GM19238 (cell line): ENCODE data around the gene KLHL40.

ENCODE experiments used
- DNase-seq: peaks from one replicate; pipeline ENCODE4 v3.0.0; 2011; ENCODE audit warnings: low spot score; ENCODE audit not compliant: insufficient read length

Gene KLHL40, protein sequence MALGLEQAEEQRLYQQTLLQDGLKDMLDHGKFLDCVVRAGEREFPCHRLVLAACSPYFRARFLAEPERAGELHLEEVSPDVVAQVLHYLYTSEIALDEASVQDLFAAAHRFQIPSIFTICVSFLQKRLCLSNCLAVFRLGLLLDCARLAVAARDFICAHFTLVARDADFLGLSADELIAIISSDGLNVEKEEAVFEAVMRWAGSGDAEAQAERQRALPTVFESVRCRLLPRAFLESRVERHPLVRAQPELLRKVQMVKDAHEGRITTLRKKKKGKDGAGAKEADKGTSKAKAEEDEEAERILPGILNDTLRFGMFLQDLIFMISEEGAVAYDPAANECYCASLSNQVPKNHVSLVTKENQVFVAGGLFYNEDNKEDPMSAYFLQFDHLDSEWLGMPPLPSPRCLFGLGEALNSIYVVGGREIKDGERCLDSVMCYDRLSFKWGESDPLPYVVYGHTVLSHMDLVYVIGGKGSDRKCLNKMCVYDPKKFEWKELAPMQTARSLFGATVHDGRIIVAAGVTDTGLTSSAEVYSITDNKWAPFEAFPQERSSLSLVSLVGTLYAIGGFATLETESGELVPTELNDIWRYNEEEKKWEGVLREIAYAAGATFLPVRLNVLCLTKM

DNA sequence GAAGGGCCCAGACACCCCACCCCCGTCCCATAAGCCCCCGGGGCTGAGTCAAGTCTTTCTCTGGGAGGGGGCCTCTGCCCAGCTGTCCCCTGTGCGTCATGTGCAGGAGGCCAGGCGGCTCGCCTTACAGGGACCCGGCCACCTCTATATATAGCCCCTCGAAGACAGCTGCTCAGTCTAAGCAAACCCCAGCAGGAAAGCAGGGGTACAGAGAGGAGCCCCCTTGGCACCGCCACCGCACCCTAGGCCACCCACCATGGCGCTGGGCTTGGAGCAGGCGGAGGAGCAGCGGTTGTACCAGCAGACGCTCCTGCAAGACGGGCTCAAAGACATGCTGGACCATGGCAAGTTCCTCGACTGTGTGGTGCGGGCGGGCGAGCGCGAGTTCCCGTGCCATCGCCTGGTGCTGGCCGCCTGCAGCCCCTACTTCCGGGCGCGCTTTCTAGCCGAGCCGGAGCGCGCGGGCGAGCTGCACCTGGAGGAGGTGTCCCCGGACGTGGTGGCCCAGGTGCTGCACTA, at the start of gene KLHL40:
Gene KLHL40, plus strand, starts transcription at position 175 of the 519 bp plus-strand sequence. Its CDS starts 82 bp downstream, at position 257.
- DNase-seq = no peak

DNA sequence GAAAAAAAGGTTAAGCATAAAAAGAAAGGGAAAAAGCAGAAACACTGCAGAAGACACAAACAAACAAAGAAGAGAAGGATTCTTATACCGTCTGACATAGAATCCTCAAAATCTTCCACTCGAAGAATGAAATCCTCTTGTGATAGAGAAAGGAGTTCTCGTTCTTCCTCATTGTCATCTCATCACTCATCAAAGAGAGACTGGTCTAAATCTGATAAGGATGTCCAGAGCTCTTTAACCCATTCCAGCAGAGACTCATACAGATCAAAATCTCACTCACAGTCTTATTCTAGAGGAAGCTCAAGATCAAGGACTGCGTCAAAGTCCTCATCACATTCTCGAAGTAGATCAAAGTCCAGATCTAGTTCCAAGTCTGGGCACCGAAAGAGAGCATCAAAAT, 48.3 kb upstream of the KLHL40 start:
- DNase-seq = no peak

DNA sequence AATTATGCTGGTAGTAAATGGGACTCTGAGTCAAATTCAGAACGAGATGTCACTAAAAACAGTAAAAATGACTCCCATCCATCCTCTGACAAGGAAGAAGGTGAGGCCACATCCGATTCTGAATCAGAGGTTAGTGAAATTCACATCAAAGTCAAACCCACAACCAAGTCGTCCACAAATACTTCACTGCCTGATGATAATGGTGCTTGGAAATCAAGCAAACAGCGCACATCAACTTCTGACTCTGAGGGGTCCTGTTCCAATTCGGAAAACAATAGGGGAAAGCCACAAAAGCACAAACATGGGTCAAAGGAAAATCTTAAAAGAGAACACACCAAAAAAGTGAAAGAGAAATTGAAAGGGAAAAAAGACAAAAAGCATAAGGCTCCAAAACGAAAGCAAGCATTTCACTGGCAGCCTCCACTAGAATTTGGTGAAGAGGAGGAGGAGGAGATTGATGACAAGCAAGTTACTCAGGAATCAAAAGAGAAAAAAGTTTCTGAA, 46.9 kb upstream of the KLHL40 start:
- DNase-seq = no peak

DNA sequence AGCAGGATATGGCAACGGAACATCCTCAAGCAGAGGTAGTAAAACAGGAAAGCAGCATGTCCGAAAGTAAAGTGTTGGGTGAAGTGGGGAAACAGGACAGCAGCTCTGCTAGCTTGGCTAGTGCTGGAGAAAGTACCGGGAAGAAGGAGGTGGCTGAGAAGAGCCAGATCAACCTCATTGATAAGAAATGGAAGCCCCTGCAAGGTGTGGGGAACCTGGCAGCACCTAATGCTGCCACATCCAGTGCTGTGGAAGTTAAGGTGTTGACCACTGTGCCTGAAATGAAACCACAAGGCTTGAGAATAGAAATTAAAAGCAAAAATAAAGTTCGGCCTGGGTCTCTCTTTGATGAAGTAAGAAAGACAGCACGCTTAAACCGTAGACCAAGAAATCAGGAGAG, 46.1 kb upstream of the KLHL40 start:
- no peak for DNase-seq

DNA sequence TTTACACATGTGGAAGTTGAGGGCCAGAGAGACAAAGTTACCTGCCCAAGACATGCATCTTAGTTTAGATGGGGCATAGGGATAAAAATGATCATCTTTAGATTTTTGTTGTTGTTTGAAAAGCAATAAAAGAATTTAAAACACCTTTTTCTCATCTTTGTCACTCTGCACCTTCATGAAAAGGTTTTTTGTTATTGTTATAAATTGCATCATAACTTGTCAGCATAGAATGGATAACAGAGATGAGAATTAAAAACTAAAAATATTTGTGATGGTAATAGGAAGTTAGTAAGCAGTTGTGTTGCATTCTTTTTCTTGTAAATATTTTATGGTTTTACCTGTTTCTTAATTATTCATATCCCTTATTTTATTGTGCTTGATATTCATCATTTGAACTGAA, 45.2 kb upstream of the KLHL40 start:
- DNase-seq = no peak

DNA sequence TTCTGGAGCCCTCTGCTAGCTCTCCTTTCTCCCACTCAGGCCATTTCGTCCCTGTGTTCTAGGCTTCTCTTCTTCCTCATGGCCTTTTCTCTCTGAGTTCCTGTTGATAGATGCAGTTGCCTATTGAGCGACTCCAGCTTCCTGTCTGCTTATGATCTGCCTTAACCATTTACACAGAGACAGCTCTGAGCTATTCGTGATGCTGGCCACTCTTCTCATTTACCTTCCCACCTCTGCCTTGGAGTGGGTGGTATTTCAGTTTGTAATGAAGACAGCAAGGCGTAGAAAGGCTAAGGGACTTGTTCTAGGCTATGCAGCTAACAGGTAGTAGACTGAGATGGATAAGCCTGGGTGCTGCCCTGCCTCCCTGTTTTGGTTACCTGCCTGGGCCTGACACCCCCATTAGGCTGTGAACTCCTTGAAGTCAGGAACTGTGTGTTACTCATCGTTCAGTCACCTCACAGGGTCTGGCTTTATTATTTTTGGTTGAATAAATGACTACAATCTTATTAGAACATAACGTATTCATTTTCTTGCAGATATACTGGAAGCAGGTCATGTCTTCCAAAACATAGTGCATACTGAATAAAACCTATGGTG, 44.5 kb upstream of the KLHL40 start:
- no peak for DNase-seq

DNA sequence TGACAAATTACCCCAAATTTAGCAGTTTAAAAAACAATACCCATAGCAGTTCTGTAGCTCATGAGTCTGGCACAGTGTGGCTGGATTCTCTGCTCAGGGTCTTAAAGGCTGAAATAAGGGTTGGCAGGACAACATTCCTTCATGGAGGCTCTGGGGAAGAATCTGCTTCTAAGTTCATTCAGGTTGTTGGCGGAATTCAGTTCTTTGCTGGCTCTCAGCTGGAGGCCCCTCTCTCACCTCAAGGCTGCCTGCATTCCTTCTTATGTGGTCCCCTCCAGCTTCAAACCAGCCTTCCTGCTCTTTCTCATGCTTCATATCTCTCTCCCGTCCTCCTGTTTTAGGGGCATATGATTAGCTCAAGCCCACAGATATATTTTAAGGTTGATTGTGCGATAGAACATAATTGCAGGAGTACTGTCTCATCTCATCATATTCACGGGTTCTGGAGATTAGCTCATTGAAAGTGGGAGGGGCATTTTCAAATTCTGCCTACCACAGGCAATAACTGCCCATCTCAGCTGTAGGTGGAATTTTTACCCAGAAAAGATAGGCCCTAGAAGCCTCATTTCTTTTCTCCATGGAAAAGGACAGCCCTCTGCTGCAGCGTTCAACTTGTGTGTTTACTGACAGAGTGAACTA, 37.4 kb upstream of the KLHL40 start:
- no peak for DNase-seq

DNA sequence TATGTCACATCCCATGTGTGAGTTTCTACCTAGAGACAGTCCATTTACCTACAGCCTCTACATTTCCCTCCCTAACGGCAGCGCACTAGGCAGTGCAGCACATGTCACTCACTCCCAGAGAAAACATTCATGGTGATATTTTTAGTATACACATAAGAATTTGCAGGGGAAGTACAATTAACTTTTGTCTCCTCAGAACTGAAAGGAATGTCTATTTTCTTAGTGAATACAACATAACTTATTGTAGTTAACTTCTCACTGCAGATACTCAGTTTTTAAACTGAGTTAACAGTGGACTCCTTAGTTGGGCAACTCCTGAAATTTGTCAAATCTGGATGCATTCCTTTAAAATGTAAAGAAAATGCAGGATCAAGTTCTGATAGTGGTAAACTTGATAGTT, 36.3 kb upstream of the KLHL40 start:
- DNase-seq = no peak

DNA sequence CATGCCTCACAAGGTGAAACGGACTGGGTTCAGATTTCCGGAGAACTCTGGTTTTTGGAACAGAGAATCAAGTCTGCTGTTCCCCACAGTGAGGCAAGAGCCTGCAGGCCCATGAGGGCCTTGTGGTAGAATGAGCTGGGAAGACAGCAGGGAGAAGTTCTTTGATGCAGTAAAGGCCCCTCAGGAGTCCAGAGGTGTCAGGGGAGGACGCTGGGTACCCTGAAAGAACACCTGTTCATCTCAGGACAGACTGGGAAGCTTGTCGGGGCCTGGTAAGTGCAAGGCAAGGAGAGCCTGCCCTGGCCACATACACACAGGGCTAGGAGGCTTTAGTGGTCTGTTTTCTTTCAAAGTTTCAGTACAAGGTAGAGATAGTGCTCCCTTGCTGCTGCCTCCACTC, 35.6 kb upstream of the KLHL40 start:
- no peak for DNase-seq

DNA sequence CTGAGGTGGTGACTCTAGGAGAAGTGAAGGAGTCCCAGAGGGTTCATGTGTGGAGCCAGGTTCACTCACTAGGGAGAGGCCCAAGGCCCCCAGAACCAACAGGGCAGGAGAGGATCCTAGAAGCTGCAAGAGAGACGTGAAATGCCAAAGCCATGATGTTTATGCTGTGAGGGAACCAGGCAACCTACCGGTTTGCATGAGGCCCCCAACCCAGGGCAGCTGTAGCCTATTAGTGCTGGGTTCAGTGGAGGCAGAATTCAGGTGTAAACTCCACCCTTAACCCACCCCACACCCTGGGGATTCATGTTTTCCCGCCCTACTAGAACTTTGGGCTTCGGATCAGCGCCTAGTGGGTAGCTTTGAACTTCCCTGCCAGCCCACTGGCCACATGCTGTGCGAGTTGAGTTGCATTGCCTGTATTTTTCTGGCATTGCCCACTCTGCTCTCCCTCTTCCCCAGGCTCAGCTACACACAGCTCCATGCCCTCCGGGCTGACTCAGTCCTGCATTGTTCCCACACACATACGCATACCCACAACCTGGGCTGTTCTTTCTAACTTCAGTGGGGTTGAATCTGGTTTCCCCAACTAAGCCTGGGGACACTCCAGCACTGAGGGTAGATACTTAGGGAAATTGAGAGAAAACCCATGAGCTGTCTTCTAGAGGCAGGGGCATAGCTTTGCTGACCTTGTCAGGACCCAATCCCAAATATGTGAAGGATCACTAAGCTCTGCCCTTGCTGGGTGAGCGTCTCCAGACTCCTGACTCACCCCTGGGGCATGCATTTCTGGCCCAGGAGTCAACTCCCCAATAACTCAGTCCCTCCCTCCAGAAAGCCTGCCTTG, 33.9 kb upstream of the KLHL40 start:
- DNase-seq = no peak

DNA sequence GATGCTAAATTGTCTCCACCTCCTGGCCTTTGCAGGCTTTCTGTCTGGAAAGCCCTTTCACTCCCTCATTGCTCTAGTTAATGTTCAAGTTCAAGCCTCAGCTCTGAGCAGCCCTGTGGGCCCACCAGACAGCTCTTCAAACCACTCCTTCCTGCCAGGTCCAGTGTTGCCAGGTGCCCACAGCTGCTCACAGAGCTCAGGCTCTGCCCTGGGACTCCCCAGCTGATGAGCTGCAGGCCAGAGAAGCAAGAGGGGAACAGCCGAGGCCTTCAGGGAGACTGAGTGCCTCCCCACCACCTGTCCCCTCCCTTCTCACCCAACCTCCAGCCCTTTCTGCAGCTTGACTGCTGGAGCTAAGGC, 33.1 kb upstream of the KLHL40 start:
- DNase-seq = no peak

DNA sequence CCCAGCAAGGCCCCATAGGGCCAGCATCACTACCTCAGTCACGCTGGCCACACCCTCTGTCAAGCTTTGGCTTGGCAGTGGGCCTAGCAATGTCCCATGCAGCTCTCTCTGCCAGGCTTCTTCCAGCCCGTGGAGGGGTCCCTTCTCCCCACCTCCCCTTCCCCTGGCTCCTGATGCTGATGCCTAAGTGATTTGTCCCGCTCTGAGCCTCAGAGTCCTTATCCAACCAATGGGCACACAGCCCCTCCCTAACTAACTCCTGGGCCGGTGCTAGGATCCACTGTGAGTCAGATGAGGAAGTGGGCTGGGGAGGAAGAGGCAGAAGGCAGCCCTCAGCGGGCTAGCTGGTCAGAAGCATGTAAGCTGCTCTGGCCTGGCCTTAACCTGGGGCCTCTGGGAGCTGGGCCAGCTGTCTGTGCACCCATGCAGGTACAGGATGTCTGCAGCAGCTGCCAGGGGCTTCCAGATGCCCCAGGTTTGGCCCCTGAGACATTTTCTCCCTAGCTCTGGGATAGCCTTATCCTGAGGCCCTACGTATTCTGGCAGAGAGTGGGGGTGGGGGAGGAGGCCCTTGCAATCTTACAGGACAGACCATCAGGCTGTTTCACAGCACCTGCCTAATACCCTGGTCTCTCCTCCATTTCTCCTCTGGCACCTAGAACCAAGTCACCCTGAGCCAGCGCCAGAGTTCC, 32.6 kb upstream of the KLHL40 start:
- no peak for DNase-seq

DNA sequence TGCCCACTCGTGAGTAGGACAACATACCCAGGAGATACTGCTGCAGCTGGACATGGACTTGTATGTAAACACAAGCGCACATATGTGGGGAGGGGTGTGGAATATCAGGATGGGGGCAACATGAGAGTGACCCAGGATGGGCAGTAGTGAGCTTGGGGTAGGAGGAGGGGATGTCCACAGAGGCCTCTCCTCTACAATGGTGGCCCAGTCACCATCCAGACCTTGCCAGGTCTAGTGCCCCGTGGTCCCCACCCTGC, 32.1 kb upstream of the KLHL40 start:
- no peak for DNase-seq

DNA sequence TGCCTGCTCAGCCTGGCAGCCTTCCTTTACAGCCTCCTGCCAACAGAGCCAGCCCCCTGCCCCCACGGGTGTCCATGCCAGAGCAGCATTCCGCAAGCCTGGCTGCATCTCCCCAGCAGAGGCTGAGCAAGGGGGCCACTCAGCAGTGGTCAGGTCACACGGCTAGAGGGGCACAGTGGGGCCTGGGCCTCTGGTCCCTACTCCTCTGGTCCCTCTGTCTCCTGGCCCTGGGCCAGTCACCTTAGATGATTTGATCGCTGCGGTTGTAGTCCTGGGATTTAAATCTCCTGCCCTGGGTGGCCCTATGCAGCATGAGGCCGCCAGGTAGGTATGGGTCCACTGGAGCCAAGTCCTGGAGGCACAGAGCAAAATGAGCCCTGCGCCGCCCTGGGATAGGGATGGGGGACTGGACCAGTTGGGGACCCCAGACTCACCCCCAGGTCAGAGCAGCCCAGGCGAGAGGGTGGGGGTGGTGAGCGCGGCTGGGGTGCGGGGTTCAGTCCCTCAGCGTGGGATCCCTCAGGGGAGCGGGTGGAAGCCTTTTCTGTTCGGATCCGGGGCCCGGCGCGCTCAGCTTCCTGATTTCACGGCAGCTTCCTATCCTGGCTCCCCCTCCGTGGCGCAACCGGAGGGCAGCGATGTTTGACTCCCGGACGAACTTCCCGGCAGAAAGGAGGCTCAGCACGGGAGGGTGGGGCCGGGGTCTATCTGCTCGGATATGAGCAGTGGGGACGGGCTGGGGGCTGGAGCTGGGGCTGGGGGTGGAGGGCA, 31.6 kb upstream of the KLHL40 start, which contains the start of gene ZBTB47:
Gene ZBTB47, plus strand, starts transcription at position 138 of the 771 bp plus-strand sequence. CDS start 4,659 bp downstream, outside the sequence.
- no peak for DNase-seq

DNA sequence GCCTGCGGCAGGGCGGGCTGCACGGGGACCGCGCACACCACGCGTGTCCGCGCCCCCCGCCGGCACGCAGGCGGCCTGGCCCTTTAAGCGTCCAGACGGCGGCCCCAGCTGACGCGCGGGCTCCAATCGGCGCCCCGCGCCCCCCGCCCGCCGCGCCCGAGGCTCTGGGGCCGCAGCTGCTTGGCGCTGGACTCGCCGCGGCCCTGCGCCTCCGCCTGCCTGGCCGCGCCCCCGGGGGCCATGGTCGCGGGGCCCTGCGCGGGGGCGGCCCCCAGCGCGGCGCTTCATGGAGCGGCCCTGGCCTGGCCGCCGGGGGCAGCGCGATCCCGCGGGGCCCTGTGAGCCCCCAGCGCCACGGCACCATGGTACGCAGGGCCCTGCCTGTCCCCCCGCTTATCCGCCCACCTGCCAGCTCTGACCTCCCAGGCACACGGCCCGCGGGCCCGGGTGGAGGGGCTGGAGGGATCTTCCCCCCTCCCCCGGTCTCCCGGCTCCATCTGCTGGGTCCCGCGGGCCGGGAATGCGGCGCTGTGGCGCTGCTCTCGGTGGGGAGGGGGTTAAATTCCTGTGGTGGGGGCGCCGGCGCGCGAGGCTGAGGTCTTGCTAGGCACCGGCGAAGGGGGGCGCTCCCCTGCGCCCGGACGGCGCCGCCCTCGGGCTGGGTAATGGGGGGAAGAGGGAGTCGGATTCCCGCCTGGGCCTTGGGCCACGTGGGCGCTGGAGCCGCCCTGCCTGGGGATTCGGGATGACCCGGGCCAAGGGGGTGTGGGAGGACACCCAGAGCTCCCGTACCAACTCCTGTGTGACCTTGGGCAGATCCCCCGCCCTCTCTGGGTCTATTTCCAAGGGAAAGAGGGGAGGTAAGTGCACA, 30.8 kb upstream of the KLHL40 start:
- peak; percentile 56 for DNase-seq

DNA sequence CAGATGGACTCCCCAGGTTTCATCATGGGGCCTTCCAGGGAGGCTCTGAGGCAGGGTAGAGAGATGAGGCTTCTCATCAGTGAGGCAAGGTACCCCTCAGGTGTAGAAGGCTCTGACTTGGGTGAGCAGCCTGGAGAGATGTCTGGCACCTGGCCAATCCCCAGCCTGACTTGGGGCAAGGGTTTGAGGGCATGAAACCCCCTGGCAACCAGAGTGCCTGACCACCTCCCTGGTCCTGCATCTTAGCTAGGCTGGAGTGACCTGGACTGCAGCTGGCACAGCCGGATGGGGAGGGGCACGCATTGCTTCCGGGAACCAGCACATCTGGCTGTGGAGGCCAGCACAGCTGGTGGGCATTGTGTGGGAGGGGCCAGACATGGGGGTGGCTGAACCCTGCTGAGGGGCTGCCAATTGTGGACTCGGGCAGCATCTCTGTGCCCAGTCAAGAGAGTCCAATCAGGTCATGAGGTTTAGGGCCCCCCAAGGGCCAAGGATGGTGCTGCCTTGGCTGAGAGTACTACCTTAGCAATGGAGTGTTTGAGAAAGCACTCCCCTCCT, 29.9 kb upstream of the KLHL40 start:
- no peak for DNase-seq

DNA sequence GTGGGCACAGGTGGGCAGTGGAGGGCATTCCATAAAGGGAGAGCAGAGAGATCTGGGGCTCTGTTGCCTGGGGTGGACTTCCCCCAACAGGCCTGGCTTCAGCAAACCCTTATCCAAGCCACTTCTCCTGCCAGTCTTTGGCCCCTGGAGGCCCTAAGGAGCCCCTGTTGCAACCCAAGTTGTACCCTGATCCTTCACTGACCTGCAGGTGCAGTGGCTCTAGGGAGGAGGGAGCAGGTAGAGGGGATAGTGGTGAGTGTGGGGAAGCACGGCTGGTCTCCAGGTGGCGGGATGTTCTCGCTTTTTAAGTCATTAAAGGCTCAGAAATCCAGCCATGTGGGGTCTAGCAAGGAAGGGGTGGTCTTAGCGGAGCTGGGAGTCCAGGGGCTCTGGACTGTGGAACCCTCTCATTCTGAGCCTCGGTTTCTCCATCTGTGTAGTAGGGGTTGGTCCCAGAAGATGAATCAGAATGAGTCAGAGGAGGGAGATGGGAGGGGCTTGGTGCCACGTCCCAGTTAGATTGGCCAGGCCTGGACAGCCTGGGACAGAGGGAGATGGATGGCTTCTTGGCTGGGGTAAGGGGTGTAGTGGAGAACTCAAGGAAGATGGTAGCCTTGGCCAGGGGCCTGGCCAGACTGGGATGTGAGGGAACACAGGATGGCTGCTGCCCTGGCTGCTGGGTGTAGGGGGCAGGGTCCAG, 29.2 kb upstream of the KLHL40 start:
- DNase-seq = no peak
